Body of pancreas (tissue), 4 donors: ENCODE results near the gene MICAL2. TPM values are rescaled to one million over a fixed set of nuclear protein-coding genes. Genes with fewer than 3 reads are reported as not detected.

ENCODE experiments used
- ATAC-seq: fragments of 150-250 bp; one replicate; pipeline ENCODE4 v1.9.1; 2016
- DNase-seq, 4 donors: peaks; one replicate each; pipeline ENCODE4 v3.0.0-alpha.2; 2019
- H3K27ac ChIP-seq, 4 donors: fragments of 200-600 bp; sonication (generic); 1 replicate in 3 of 4; 2 replicates in 1 of 4; pipeline versions ENCODE4 v1.5.1 to v1.6.1; 2016 to 2019; ENCODE audit warnings: mild to moderate bottlenecking in 1 of 4, mixed read lengths in 1 of 4, moderate library complexity in 1 of 4
- H3K27me3 ChIP-seq, 2 donors: fragments of 200-600 bp; sonication (generic); one replicate each; pipeline ENCODE4 v1.6.0; 2016; ENCODE audit warnings: mild to moderate bottlenecking in 1 of 2
- H3K36me3 ChIP-seq, 2 donors: fragments of 200-600 bp; sonication (generic); replicated peaks in 1 of 2; 2 replicates each; pipeline ENCODE4 v1.5.1; 2016; ENCODE audit warnings: low read depth in 2 of 2; ENCODE audit not compliant: insufficient read depth in 1 of 2
- H3K4me1 ChIP-seq: fragments of 200-600 bp; sonication (generic); one replicate; pipeline ENCODE4 v1.6.0; 2016
- H3K4me3 ChIP-seq, 2 donors: fragments of 200-600 bp; sonication (generic); 1 replicate in 1 of 2; 2 replicates in 1 of 2; pipeline ENCODE4 v1.5.1; 2016 to 2019
- H3K9me3 ChIP-seq, 3 donors: fragments of 200-600 bp; sonication (generic); 1 replicate in 2 of 3; 2 replicates in 1 of 3; pipeline ENCODE4 v1.5.1; 2016
- CTCF ChIP-seq, 7 experiments: fragments of 450-650 bp in 4 of 7; fragments of 200-600 bp in 3 of 7; sonication (generic) in 3 of 7; IDR thresholded peaks; one replicate each; pipeline ENCODE4 v1.5.1; 2016 to 2019; ENCODE audit warnings: antibody characterized with exemption in 7 of 7
- POLR2A ChIP-seq, 3 donors: fragments of 450-650 bp; IDR thresholded peaks; one replicate each; pipeline ENCODE4 v1.6.1; 2016; ENCODE audit warnings: antibody characterized with exemption in 3 of 3, mild to moderate bottlenecking in 2 of 3
- whole genome bisulfite sequencing, 2 donors: methylation state at CpG; one replicate each; pipeline ENCODE4 v1.1.5; 2017; 5-methylcytosine and 5-hydroxymethylcytosine counted together
- intact Hi-C: fragments of 100-400 bp; cut with DNase I; formaldehyde crosslinking; loops from one replicate; pipeline ENCODE4 v1.15.1; 2023
- total RNA-seq, 2 donors: library from RNA; depleted of rRNA; stranded (reverse); fragments of >200 nt; gene quantifications; one replicate each; pipeline ENCODE4 v1.1.0, GENCODE V29; 2016

MICAL2 gene
- total RNA-seq, 2 donors from 2014 or later, result 16.6 to 24.4 TPM

GRCh38 chr11:12168114-12168513 is 57.7 kb downstream of the MICAL2 start:
- DNase-seq (no peak), ATAC-seq (no peak)
- H3K4me3 ChIP-seq, result no peak overlapping the region
- TF ChIP-seq POLR2A (IDR thresholded peaks at IDR 0.05) (no peak), CTCF (IDR thresholded peaks at IDR 0.05) (no peak)
- intact Hi-C loops, result no loop called here
- H3K9me3 ChIP-seq, result no peaks in the 10 kb centered on the region
- WGBS, 2 donors, result 94 to 96% methylated on average over 3 of the region's 3 CpGs
- H3K27ac ChIP-seq, result no peak overlapping the region
- H3K4me1 ChIP-seq, result no peaks in the 10 kb centered on the region
- H3K27me3 ChIP-seq, result no peaks in the 10 kb centered on the region
- H3K36me3 ChIP-seq, result no peaks in the 10 kb centered on the region

GRCh38 chr11:12169822-12170221 is 59.4 kb downstream of the MICAL2 start:
- DNase-seq, result no peak
- Histone ChIP-seq H3K4me1 (no peaks in the 10 kb centered on the region), H3K27me3 (no peaks in the 10 kb centered on the region), H3K27ac (no peak overlapping the region), H3K36me3 (no peaks in the 10 kb centered on the region), H3K9me3 (no peaks in the 10 kb centered on the region), H3K4me3 (no peak overlapping the region)
- WGBS, 2 donors, result 60 to 76% methylated on average over 3 of the region's 3 CpGs
- intact Hi-C loops, result no loop called here
- TF ChIP-seq POLR2A (IDR thresholded peaks at IDR 0.05) (no peak), CTCF (IDR thresholded peaks at IDR 0.05) (no peak)
- no peak for ATAC-seq

GRCh38 chr11:12170501-12170900 is 60.1 kb downstream of the MICAL2 start:
- ATAC-seq, result no peak
- Histone ChIP-seq H3K4me3 (no peak overlapping the region), H3K4me1 (no peaks in the 10 kb centered on the region), H3K27me3 (no peaks in the 10 kb centered on the region), H3K9me3 (no peaks in the 10 kb centered on the region), H3K27ac (no peak overlapping the region), H3K36me3 (no peaks in the 10 kb centered on the region)
- 83 to 100% methylated on average over 3 of the region's 3 CpGs for WGBS, 2 donors
- TF ChIP-seq CTCF (IDR thresholded peaks at IDR 0.05), result no peak
- no peak for TF ChIP-seq POLR2A (IDR thresholded peaks at IDR 0.05)
- intact Hi-C loops, result no loop called here
- DNase-seq, result no peak

GRCh38 chr11:12170984-12171383 is 60.6 kb downstream of the MICAL2 start:
- no peaks in the 10 kb centered on the region for H3K27me3 ChIP-seq
- no peaks in the 10 kb centered on the region for H3K36me3 ChIP-seq
- ATAC-seq (peak; percentile 52), DNase-seq (peak in 1 of 4 donors; percentile 40)
- no peaks in the 10 kb centered on the region for H3K4me1 ChIP-seq
- intact Hi-C loops, result no loop called here
- no peak overlapping the region for H3K27ac ChIP-seq
- H3K9me3 ChIP-seq, result no peaks in the 10 kb centered on the region
- WGBS, 2 donors, result 76 to 88% methylated on average over 5 of the region's 5 CpGs
- TF ChIP-seq CTCF (IDR thresholded peaks at IDR 0.05) (no peak), POLR2A (IDR thresholded peaks at IDR 0.05) (no peak)
- H3K4me3 ChIP-seq, result no peak overlapping the region

GRCh38 chr11:12171921-12172320 is 61.5 kb downstream of the MICAL2 start:
- ATAC-seq (no peak), DNase-seq (no peak)
- no peaks in the 10 kb centered on the region for H3K4me1 ChIP-seq
- intact Hi-C loops, result no loop called here
- H3K36me3 ChIP-seq, result no peaks in the 10 kb centered on the region
- no peaks in the 10 kb centered on the region for H3K9me3 ChIP-seq
- H3K4me3 ChIP-seq, result no peak overlapping the region
- H3K27ac ChIP-seq, result no peak overlapping the region
- WGBS, 2 donors, result 93 to 100% methylated on average over 3 of the region's 3 CpGs
- no peaks in the 10 kb centered on the region for H3K27me3 ChIP-seq
- TF ChIP-seq POLR2A (IDR thresholded peaks at IDR 0.05) (no peak), CTCF (IDR thresholded peaks at IDR 0.05) (no peak)
